ENCODE data around the gene FN3KRP.
"Not testable (repeated sequence)": the region's sequence is repeated elsewhere in the genome, so short reads cannot be mapped to it uniquely, and the experiment has no call there.

Gene FN3KRP

GRCh38 chr17:82751571-82752370 is 35.3 kb downstream of the FN3KRP start, which contains the start of gene TBCD:
TSS of gene TBCD (plus strand) at chr17:82752065. CDS start at chr17:82752194, 129 bp downstream.
- TF ChIP-seq POLR2AphosphoS5 (IDR thresholded peaks at IDR 0.05; ENCODE audit: low read depth, low read length): no peak
- TF ChIP-seq POLR2A (IDR thresholded peaks at IDR 0.05; ENCODE audit: low read depth, low read length): peak; percentile 37; the same call in 1 of the 2 replicates
- DNase-seq (ENCODE audit: insufficient read length) (peak; percentile 95), FAIRE-seq (peak; percentile 83)

GRCh38 chr17:82752371-82753200 is 36.1 kb downstream of the FN3KRP start:
- TF ChIP-seq POLR2A (IDR thresholded peaks at IDR 0.05; ENCODE audit: low read depth, low read length) (no peak), POLR2AphosphoS5 (IDR thresholded peaks at IDR 0.05; ENCODE audit: low read depth, low read length) (no peak), TAF1 (IDR thresholded peaks at IDR 0.05; ENCODE audit: borderline replicate concordance, low read depth, low read length) (no peak)
- FAIRE-seq (no peak), DNase-seq (ENCODE audit: insufficient read length) (peak; percentile 59)

- no peak for DNase-seq (ENCODE audit: insufficient read length)
Observed at GRCh38 chr17:82753201-82753464, 36.6 kb downstream of the FN3KRP start.

GRCh38 chr17:82754297-82755208 is 38.0 kb downstream of the FN3KRP start:
- DNase-seq (ENCODE audit: insufficient read length): no peak
- FAIRE-seq: no peak
- no peak for TF ChIP-seq POLR2AphosphoS5 (IDR thresholded peaks at IDR 0.05; ENCODE audit: low read depth, low read length)
- TF ChIP-seq TAF1 (IDR thresholded peaks at IDR 0.05; ENCODE audit: borderline replicate concordance, low read depth, low read length): no peak
- no peak for TF ChIP-seq POLR2A (IDR thresholded peaks at IDR 0.05; ENCODE audit: low read depth, low read length)

More at GRCh38 chr17:82753201-82753464, 36.6 kb downstream of the FN3KRP start:
- FAIRE-seq: no peak
- TF ChIP-seq TAF1 (IDR thresholded peaks at IDR 0.05; ENCODE audit: borderline replicate concordance, low read depth, low read length) (no peak), POLR2A (IDR thresholded peaks at IDR 0.05; ENCODE audit: low read depth, low read length) (no peak), POLR2AphosphoS5 (IDR thresholded peaks at IDR 0.05; ENCODE audit: low read depth, low read length) (no peak)

- FAIRE-seq (no peak), DNase-seq (ENCODE audit: insufficient read length) (no peak)
- TF ChIP-seq POLR2AphosphoS5 (IDR thresholded peaks at IDR 0.05; ENCODE audit: low read depth, low read length) (no peak), TAF1 (IDR thresholded peaks at IDR 0.05; ENCODE audit: borderline replicate concordance, low read depth, low read length) (no peak), POLR2A (IDR thresholded peaks at IDR 0.05; ENCODE audit: low read depth, low read length) (no peak)
Observed at GRCh38 chr17:82756166-82756565, 39.7 kb downstream of the FN3KRP start.

GRCh38 chr17:82765371-82765770 is 48.9 kb downstream of the FN3KRP start:
- DNase-seq (ENCODE audit: insufficient read length) (no peak), FAIRE-seq (no peak)
- TF ChIP-seq POLR2AphosphoS5 (IDR thresholded peaks at IDR 0.05; ENCODE audit: low read depth, low read length): no peak
- TF ChIP-seq TAF1 (IDR thresholded peaks at IDR 0.05; ENCODE audit: borderline replicate concordance, low read depth, low read length): no peak
- TF ChIP-seq POLR2A (IDR thresholded peaks at IDR 0.05; ENCODE audit: low read depth, low read length): no peak

GRCh38 chr17:82767041-82767754 is 50.7 kb downstream of the FN3KRP start:
- no peak for TF ChIP-seq POLR2A (IDR thresholded peaks at IDR 0.05; ENCODE audit: low read depth, low read length)
- no peak for TF ChIP-seq POLR2AphosphoS5 (IDR thresholded peaks at IDR 0.05; ENCODE audit: low read depth, low read length)
- no peak for TF ChIP-seq TAF1 (IDR thresholded peaks at IDR 0.05; ENCODE audit: borderline replicate concordance, low read depth, low read length)
- FAIRE-seq: no peak
- DNase-seq (ENCODE audit: insufficient read length): no peak

- DNase-seq (ENCODE audit: insufficient read length) (no peak), FAIRE-seq (no peak)
- TF ChIP-seq TAF1 (IDR thresholded peaks at IDR 0.05; ENCODE audit: borderline replicate concordance, low read depth, low read length) (no peak), POLR2AphosphoS5 (IDR thresholded peaks at IDR 0.05; ENCODE audit: low read depth, low read length) (no peak), POLR2A (IDR thresholded peaks at IDR 0.05; ENCODE audit: low read depth, low read length) (no peak)
Observed at GRCh38 chr17:82769041-82769440, 52.5 kb downstream of the FN3KRP start.

- no peak for TF ChIP-seq TAF1 (IDR thresholded peaks at IDR 0.05; ENCODE audit: borderline replicate concordance, low read depth, low read length)
- no peak for TF ChIP-seq POLR2AphosphoS5 (IDR thresholded peaks at IDR 0.05; ENCODE audit: low read depth, low read length)
- TF ChIP-seq POLR2A (IDR thresholded peaks at IDR 0.05; ENCODE audit: low read depth, low read length): no peak
- no peak for DNase-seq (ENCODE audit: insufficient read length)
- FAIRE-seq: no peak
Observed at GRCh38 chr17:82772026-82772425, 55.5 kb downstream of the FN3KRP start.

- not testable (repeated sequence) for FAIRE-seq; DNase-seq (ENCODE audit: insufficient read length)
Observed at GRCh38 chr17:82774456-82774855, 58.0 kb downstream of the FN3KRP start.

Measured in GM12892 (cell line).